Neural progenitor cell (in vitro differentiated cells): ENCODE data around the gene PCDH9.

Experiments used
- EZH2 ChIP-seq: fragments of 200-600 bp; sonication (generic); IDR thresholded peaks from 2 replicates; pipeline ENCODE4 v1.6.1; 2017; ENCODE audit warnings: antibody characterized with exemption, mild to moderate bottlenecking, moderate library complexity
- EZH2phosphoT487 ChIP-seq: fragments of 200-600 bp; sonication (generic); IDR thresholded peaks from 2 replicates; pipeline ENCODE4 v1.6.1; 2017; ENCODE audit warnings: antibody characterized with exemption
- TF ChIP-seq, protein P1 (sequence below): fragments of 200-600 bp; sonication (generic); IDR thresholded peaks from 2 replicates; pipeline ENCODE4 v1.5.1; 2017; ENCODE audit warnings: antibody characterized with exemption, mild to moderate bottlenecking

DNA sequence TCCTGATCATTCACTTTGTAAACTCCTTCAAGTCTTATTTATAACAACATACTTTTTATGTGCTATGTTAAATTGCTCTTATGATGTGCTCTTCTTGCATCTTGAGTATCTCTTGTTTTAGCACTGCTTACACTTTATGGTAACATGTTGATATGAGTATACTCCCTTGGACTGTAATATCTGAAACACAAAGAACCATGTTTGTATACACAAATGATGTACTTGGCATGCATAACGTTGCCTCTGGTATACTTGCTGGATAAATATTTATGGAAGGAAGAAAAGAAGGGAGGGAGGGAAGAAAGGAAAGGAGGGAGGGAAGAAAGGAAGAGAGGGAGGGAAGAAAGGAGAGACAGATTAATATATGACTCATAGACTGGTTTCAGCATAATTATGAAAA is 333.2 kb downstream of the PCDH9 start:
- TF ChIP-seq EZH2phosphoT487 (no peak), EZH2 (no peak)
- TF ChIP-seq, protein P1, sequence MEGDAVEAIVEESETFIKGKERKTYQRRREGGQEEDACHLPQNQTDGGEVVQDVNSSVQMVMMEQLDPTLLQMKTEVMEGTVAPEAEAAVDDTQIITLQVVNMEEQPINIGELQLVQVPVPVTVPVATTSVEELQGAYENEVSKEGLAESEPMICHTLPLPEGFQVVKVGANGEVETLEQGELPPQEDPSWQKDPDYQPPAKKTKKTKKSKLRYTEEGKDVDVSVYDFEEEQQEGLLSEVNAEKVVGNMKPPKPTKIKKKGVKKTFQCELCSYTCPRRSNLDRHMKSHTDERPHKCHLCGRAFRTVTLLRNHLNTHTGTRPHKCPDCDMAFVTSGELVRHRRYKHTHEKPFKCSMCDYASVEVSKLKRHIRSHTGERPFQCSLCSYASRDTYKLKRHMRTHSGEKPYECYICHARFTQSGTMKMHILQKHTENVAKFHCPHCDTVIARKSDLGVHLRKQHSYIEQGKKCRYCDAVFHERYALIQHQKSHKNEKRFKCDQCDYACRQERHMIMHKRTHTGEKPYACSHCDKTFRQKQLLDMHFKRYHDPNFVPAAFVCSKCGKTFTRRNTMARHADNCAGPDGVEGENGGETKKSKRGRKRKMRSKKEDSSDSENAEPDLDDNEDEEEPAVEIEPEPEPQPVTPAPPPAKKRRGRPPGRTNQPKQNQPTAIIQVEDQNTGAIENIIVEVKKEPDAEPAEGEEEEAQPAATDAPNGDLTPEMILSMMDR = no peak
